HL-60 (cell line): ENCODE data around the gene PCSK5.

Experiments used
- GABPA ChIP-seq: IDR thresholded peaks from 2 replicates; pipeline ENCODE4 v1.6.1; 2012; ENCODE audit warnings: low read depth
- POLR2AphosphoS5 ChIP-seq: IDR thresholded peaks from 2 replicates; pipeline ENCODE4 v1.6.1; 2012; ENCODE audit warnings: low read depth
- TF ChIP-seq, protein P1 (sequence below): IDR thresholded peaks from one replicate; pipeline ENCODE4 v1.5.1; 2011; ENCODE audit warnings: low read length, control low read depth, inconsistent platforms; ENCODE audit not compliant: insufficient read depth

DNA sequence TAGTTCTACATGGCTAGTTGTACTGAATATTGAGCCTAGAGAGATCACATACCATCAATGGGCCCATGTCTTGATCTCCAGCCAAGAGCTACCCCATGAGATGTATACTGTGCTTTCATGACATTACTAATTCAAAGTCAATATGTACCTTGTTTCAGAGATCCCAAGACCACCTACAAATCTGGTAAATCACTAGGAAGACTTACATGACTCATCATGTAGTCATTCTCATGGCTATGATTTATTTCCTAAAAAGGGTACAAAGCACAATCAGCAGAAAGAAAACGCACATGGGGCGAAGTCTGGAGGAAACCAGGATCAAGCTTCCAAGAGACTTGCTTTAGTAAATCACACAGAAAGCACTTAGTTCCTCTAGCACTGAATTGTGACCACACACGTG is 103.0 kb downstream of the PCSK5 start:
- TF ChIP-seq, protein P1, sequence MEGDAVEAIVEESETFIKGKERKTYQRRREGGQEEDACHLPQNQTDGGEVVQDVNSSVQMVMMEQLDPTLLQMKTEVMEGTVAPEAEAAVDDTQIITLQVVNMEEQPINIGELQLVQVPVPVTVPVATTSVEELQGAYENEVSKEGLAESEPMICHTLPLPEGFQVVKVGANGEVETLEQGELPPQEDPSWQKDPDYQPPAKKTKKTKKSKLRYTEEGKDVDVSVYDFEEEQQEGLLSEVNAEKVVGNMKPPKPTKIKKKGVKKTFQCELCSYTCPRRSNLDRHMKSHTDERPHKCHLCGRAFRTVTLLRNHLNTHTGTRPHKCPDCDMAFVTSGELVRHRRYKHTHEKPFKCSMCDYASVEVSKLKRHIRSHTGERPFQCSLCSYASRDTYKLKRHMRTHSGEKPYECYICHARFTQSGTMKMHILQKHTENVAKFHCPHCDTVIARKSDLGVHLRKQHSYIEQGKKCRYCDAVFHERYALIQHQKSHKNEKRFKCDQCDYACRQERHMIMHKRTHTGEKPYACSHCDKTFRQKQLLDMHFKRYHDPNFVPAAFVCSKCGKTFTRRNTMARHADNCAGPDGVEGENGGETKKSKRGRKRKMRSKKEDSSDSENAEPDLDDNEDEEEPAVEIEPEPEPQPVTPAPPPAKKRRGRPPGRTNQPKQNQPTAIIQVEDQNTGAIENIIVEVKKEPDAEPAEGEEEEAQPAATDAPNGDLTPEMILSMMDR, result no peak
- TF ChIP-seq GABPA, result no peak
- no peak for TF ChIP-seq POLR2AphosphoS5
